Psoas muscle (tissue), 8 donors: ENCODE data around the gene IRF1. TPM values are rescaled to one million over a fixed set of nuclear protein-coding genes. Genes with fewer than 3 reads are reported as not detected.

ENCODE experiments used
- ATAC-seq, 4 donors: fragments of 200-7000 bp; cut with Tn5 transposase; one replicate each; pipeline ENCODE4 v1.9.1; 2020; ENCODE audit warnings: moderate library complexity in 3 of 4, mild to moderate bottlenecking in 2 of 4
- DNase-seq, 2 donors: peaks; one replicate each; pipeline ENCODE4 v3.0.0-alpha.2; 2020
- H3K27ac ChIP-seq: fragments of 200-600 bp; one replicate; pipeline ENCODE4 v1.8.0; 2022
- H3K27me3 ChIP-seq, 3 donors: fragments of 200-600 bp in 1 of 3; one replicate each; pipeline versions ENCODE4 v1.6.1 to v1.8.0; 2013 to 2022; ENCODE audit warnings: low read length in 2 of 3, mild to moderate bottlenecking in 2 of 3, moderate library complexity in 1 of 3; ENCODE audit not compliant: insufficient read depth in 3 of 3
- H3K36me3 ChIP-seq, 2 donors: fragments of 200-600 bp in 1 of 2; one replicate each; pipeline versions ENCODE4 v1.6.1 to v1.8.0; 2013 to 2022; ENCODE audit warnings: low read depth in 1 of 2, mild to moderate bottlenecking in 1 of 2, moderate library complexity in 1 of 2; ENCODE audit not compliant: insufficient read depth in 1 of 2
- H3K4me1 ChIP-seq: fragments of 200-600 bp; one replicate; pipeline ENCODE4 v1.8.0; 2022
- H3K4me3 ChIP-seq: fragments of 200-600 bp; one replicate; pipeline ENCODE4 v1.8.0; 2022; ENCODE audit warnings: mild to moderate bottlenecking
- H3K9me3 ChIP-seq: fragments of 200-600 bp; one replicate; pipeline ENCODE4 v1.8.0; 2022
- CTCF ChIP-seq: fragments of 200-600 bp; IDR thresholded peaks from one replicate; pipeline ENCODE4 v1.8.0; 2022; ENCODE audit warnings: antibody characterized with exemption
- WGBS, 3 donors: extraction: QIAGEN DNeasy Blood & Tissue Kit; methylation state at CpG; one replicate each; pipeline versions ENCODE4 v1.1.6 to v1.1.7; 2013; 5-methylcytosine and 5-hydroxymethylcytosine counted together
- intact Hi-C, 2 donors: fragments of 100-400 bp; cut with DNase I; formaldehyde crosslinking; loops; one replicate each; pipeline versions ENCODE4 v1.11.0 to v1.14.2; 2022
- polyA plus RNA-seq, 3 donors: library from polyadenylated mRNA; stranded (reverse); fragments of 200-250 nt; gene quantifications; one replicate each; pipeline ENCODE4 v1.2.3, GENCODE V29; 2013
- total RNA-seq, 4 donors: library from RNA; stranded (reverse); fragmentation: NEBNext Ultra II Directional in 2 of 4; extraction: Animal tissue kit (Norgen Biotek cat#: 25700) in 2 of 4; gene quantifications; one replicate each; pipeline versions ENCODE4 v1.2.1 to v1.2.4, GENCODE V29; 2021 to 2023
- donor health status: healthy with polysubstance abuse.
- donor health status: DM: no; HTN: no; CAD: no; lungs with moderate emphysema.
- donor health status: Bipolar disorder and iron deficiency.
- donor health status: healthy.
- donor health status: DM: yes; HTN: yes; CAD: no.
- donor health status: DM: no; HTN: no; CAD: no.
- donor health status: DM: no; HTN: no; CAD: no.
- donor health status: DM: yes; HTN: yes; CAD: no.

Gene IRF1
- total and polyA plus RNA-seq, 7 donors = 4.7 to 18.8 (median 11.8) TPM

DNA sequence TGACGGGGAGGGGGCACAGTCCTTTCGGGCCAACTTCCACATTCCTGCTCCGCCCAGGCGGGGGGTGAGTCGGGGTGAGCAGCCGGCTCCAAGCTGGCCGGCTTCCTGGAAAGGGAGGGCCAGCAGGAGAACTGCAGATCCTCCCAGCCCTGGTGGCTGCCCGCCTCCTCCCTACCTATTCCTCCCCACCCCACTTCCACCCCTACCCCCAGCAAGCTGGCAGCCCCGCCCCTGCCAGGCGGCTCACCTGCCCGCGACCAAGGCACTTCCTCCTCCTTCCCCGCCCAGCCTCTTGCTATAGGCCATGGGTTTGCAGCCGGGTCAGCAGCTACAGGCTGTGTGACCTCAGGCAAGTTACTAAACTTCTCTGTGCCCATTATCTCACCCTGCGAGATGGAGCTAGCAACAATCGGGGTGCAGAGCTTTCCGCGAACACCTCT, 5.6 kb upstream of the IRF1 start:
- DNase-seq (peak; percentile 85 to 90), ATAC-seq (peak; percentile 41 to 71 (median 56))
- Histone ChIP-seq H3K9me3 (no peaks in the 10 kb centered on the region), H3K27ac (peak overlapping the region; percentile 77), H3K4me3 (peak overlapping the region; percentile 69), H3K27me3 (no peaks in the 10 kb centered on the region), H3K4me1 (peaks cover 31% of the 10 kb centered on the region), H3K36me3 (no peaks in the 10 kb centered on the region)
- intact Hi-C loops = no loop called here
- TF ChIP-seq CTCF = no peak
- 0 to 1% (median 0%) methylated on average over 8 to 18 of the region's 18 CpGs for WGBS, 3 donors

DNA sequence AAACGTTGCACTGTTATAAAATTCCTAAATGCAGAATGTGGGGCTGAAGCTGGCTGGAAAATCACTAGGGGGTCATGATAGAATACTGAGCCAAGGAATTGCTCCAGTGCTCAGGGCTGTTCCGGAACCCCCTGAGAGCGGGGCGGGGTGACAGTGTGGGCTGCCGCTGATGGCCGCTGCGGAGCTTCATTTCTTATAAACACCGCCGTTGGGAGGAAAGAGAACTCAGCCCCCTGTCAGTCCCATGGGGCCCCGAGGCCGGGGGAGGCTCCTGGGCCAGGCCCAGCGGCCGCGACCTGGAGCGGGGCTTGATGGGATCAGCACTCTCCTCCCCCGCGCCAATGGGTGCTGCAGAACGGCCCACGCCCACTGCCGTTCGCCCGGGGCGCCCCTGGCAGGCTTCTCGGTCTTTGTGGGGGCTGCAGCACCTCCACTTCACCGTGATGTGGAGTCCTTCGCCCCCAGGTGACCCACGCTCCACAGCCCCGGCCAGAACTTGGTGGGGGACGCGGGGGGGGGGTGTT, 5.2 kb upstream of the IRF1 start:
- H3K4me3 ChIP-seq = peak overlapping the region; percentile 69
- no peaks in the 10 kb centered on the region for H3K36me3 ChIP-seq
- peaks cover 31% of the 10 kb centered on the region for H3K4me1 ChIP-seq
- intact Hi-C loops = no loop called here
- H3K27me3 ChIP-seq = no peaks in the 10 kb centered on the region
- no peaks in the 10 kb centered on the region for H3K9me3 ChIP-seq
- WGBS, 3 donors = 3 to 7% (median 6%) methylated on average over 23 to 30 of the region's 30 CpGs
- DNase-seq (peak; percentile 89 to 91), ATAC-seq (peak; percentile 36 to 67 (median 49))
- no peak for TF ChIP-seq CTCF
- H3K27ac ChIP-seq = peak overlapping the region; percentile 77

DNA sequence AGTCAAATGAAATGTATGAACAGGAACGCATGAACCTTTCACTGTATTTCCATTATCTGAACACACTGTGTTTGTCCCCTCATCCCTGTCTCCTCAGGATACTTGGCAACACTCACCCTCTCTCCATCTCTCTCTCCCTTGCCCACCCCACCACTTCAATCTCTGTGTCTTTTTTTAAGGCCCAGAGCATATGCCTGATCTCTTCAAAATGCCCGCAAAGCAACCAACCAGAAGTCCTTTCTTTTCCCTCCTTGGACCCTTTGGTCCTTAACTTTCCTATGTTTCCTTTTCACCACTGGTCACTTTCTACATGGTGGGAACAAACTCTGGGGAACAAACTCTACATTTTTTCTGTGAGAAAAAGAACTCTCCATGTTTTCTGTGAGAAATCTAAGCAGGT, 3.2 kb upstream of the IRF1 start:
- ATAC-seq = no peak
- Histone ChIP-seq H3K27me3 (no peaks in the 10 kb centered on the region), H3K27ac (no peak overlapping the region), H3K4me1 (peaks cover 34% of the 10 kb centered on the region), H3K9me3 (no peaks in the 10 kb centered on the region), H3K4me3 (no peak overlapping the region), H3K36me3 (peaks cover 0 to 4% of the 10 kb centered on the region in 2 donors)
- no peak for TF ChIP-seq CTCF
- 93 to 96% (median 94%) methylated on average over 2 of the region's 2 CpGs for WGBS, 3 donors
- intact Hi-C loops = no loop called here
- no peak for DNase-seq

DNA sequence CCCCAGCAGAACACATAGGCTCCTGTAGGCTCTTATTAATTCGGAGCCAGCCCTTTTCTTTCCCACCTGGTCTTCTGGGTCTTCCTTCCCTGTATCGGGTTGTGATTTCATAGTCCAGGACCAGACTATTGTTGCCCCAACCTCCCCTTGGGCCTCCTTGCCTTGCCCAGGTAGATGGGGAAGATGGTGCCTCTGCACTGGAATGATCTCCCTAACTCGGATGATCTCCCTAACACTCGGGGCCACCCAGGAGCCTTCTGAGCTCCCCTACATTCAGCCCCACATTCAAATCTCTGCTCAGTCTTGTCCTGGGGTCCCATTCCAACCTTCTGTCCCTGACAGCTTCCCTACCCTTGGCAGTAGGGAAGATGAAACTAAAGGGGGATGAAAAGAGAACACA, 2.7 kb upstream of the IRF1 start:
- Histone ChIP-seq H3K27ac (no peak overlapping the region), H3K4me3 (no peak overlapping the region), H3K27me3 (no peaks in the 10 kb centered on the region), H3K4me1 (peaks cover 32% of the 10 kb centered on the region), H3K36me3 (peaks cover 0 to 10% of the 10 kb centered on the region in 2 donors), H3K9me3 (no peaks in the 10 kb centered on the region)
- WGBS, 3 donors = 88 to 96% (median 94%) methylated on average over 4 of the region's 4 CpGs
- TF ChIP-seq CTCF = no peak
- ATAC-seq (no peak), DNase-seq (no peak)
- intact Hi-C loops = no loop called here
